Measurements from ENCODE around the gene ZNF578.

DNA sequence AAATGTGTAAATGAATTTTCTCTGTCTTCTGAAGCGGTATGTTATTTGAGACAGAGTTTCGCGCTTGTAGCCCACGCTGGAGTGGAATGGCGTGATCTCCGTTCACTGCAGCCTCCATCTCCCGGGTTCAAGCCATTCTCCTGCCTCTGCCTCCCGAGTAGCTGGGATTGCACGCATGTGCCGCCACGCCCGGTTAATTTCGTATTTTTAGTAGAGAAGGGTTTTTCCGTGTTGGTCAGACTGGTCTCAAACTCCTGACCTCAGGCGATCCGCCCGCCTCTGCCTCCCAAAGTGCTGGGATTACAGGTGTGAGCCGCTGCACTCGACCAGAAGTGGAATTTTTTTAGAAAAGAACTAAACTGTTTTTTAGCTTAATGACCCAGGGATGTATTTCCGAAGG lies 70.7 kb downstream of the ZNF578 start:
- TF ChIP-seq, protein P1, sequence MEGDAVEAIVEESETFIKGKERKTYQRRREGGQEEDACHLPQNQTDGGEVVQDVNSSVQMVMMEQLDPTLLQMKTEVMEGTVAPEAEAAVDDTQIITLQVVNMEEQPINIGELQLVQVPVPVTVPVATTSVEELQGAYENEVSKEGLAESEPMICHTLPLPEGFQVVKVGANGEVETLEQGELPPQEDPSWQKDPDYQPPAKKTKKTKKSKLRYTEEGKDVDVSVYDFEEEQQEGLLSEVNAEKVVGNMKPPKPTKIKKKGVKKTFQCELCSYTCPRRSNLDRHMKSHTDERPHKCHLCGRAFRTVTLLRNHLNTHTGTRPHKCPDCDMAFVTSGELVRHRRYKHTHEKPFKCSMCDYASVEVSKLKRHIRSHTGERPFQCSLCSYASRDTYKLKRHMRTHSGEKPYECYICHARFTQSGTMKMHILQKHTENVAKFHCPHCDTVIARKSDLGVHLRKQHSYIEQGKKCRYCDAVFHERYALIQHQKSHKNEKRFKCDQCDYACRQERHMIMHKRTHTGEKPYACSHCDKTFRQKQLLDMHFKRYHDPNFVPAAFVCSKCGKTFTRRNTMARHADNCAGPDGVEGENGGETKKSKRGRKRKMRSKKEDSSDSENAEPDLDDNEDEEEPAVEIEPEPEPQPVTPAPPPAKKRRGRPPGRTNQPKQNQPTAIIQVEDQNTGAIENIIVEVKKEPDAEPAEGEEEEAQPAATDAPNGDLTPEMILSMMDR (IDR thresholded peaks at IDR 0.05): no peak
- TF ChIP-seq POLR2A (IDR thresholded peaks at IDR 0.05): no peak

All from esophagus squamous epithelium (tissue), 4 donors.